ENCODE measurements around the gene TBC1D20. TPM values are rescaled to one million over a fixed set of nuclear protein-coding genes. Genes with fewer than 3 reads are reported as not detected.
"Not testable (repeated sequence)": the region's sequence is repeated elsewhere in the genome, so short reads cannot be mapped to it uniquely, and the experiment has no call there.

Gene TBC1D20
- total RNA-seq, 4 donors from 2014 or later: 34.9 to 47.7 (median 41.7) TPM

- no peak for DNase-seq (ENCODE audit: extremely low spot score)
- intact Hi-C loops (cut with DNase I): loop anchor here (2.0 to 5.0 kb wide), 2 partner anchors 71 to 125 kb away; partner anchors contain the start of gene RBCK1
- Histone ChIP-seq H3K9me3 (no peaks in the 10 kb centered on the region), H3K4me3 (no peak overlapping the region), H3K27ac (replicated peaks in 1 of 4) (no peak overlapping the region), H3K36me3 (peaks cover 17 to 36% (median 34%) of the 10 kb centered on the region in 4 donors), H3K4me1 (peaks cover 0 to 10% (median 4%) of the 10 kb centered on the region in 4 donors), H3K27me3 (no peaks in the 10 kb centered on the region)
- TF ChIP-seq, protein P1, sequence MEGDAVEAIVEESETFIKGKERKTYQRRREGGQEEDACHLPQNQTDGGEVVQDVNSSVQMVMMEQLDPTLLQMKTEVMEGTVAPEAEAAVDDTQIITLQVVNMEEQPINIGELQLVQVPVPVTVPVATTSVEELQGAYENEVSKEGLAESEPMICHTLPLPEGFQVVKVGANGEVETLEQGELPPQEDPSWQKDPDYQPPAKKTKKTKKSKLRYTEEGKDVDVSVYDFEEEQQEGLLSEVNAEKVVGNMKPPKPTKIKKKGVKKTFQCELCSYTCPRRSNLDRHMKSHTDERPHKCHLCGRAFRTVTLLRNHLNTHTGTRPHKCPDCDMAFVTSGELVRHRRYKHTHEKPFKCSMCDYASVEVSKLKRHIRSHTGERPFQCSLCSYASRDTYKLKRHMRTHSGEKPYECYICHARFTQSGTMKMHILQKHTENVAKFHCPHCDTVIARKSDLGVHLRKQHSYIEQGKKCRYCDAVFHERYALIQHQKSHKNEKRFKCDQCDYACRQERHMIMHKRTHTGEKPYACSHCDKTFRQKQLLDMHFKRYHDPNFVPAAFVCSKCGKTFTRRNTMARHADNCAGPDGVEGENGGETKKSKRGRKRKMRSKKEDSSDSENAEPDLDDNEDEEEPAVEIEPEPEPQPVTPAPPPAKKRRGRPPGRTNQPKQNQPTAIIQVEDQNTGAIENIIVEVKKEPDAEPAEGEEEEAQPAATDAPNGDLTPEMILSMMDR (IDR thresholded peaks at IDR 0.05): no peak
- 77% methylated on average over 8 of the region's 8 CpGs for WGBS
Measured at GRCh38 chr20:478010-478948, 15.9 kb upstream of the TBC1D20 start.

- H3K4me3 ChIP-seq; DNase-seq (ENCODE audit: extremely low spot score); H3K27me3 ChIP-seq; H3K27ac ChIP-seq (replicated peaks in 1 of 4); H3K9me3 ChIP-seq: not testable (repeated sequence)
- intact Hi-C loops (cut with DNase I): loop anchor here (5.0 kb wide), 1 partner anchor 69 kb away; the partner anchor contains the start of gene RBCK1
- WGBS: 98% methylated on average over 6 of the region's 6 CpGs
- H3K4me1 ChIP-seq: peaks cover 0 to 10% (median 4%) of the 10 kb centered on the region in 4 donors
- peaks cover 8 to 21% (median 19%) of the 10 kb centered on the region in 4 donors for H3K36me3 ChIP-seq
Measured at GRCh38 chr20:476561-477249, 14.4 kb upstream of the TBC1D20 start.

DNA sequence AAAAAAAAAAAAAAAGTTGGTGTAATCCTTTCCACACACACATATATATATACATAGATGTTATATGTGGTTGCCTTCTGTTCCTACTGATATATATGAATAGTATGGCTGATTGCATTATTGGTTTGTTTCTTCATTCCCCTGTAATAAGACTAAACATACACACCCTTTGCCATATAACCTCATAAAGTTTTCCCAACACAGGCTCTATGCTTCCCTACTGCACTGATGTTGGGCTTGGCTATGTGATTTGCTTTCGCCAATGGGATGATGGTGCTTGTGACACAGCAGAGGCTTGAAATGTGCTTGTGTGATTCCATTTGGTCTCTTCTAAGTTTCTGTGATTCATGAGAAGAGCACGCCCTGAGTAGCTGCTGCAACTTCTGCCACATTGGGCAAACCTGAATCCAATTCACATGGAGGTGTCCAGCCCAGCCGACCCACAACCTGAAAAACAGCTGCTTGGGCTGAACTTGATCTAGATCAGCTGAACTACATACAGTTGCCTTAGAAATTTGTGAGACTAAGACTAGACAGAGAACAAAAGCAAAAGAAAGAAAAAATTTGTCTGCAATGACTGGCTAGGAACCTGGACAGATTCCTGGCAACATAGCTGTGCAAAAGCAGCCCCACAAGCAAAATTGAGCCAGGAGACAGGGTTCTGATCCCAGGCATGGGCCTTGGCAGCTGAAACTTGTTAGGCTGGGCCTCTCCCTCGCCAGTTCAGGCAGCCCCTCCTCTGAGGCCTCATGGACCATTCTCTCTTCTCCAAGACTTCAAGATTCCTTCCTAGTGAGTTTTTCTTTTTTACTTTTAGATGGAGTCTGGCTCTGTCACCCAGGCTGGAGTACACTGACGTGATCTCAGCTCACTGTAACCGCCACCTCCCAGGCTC is 13.4 kb upstream of the TBC1D20 start:
- Histone ChIP-seq H3K9me3 (no peaks in the 10 kb centered on the region), H3K4me3 (no peak overlapping the region), H3K36me3 (peaks cover 4 to 11% (median 10%) of the 10 kb centered on the region in 4 donors), H3K27me3 (no peaks in the 10 kb centered on the region), H3K27ac (replicated peaks in 1 of 4) (peak overlapping the region in 1 of 4 donors; percentile 7), H3K4me1 (peaks cover 0 to 10% (median 4%) of the 10 kb centered on the region in 4 donors)
- TF ChIP-seq POLR2A (IDR thresholded peaks at IDR 0.05; ENCODE audit: low read depth): no peak
- TF ChIP-seq, protein P1 (IDR thresholded peaks at IDR 0.05): no peak
- TF ChIP-seq EP300 (IDR thresholded peaks at IDR 0.05): no peak
- TF ChIP-seq POLR2AphosphoS5 (IDR thresholded peaks at IDR 0.05): peak in 1 of 2 donors; percentile 26
- DNase-seq (ENCODE audit: extremely low spot score): no peak
- 73% methylated on average over 6 of the region's 6 CpGs for WGBS
- intact Hi-C loops (cut with DNase I): loop anchor here (5.0 kb wide), 1 partner anchor 68 kb away; the partner anchor contains the start of gene RBCK1

DNA sequence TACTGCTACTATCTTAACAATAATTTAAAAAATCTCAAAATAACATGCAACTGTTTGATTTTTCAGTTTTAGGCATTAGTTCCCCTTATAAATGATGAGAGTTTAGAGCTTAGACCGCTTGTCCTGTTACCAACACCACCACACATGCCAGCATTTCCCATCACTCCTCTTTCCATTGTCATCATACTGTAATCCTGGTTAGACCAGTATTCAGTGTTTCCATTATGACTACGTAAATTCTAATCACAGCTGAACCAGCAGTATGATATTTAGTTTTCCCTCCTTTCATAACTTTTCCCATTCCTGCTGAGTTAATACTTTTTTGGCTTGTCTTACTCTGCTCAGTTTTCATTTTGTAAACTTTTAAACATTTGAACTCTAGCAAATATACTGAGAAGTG is 12.2 kb upstream of the TBC1D20 start:
- no peak for TF ChIP-seq EP300 (IDR thresholded peaks at IDR 0.05)
- no peak for TF ChIP-seq POLR2AphosphoS5 (IDR thresholded peaks at IDR 0.05)
- TF ChIP-seq, protein P1 (IDR thresholded peaks at IDR 0.05): no peak
- TF ChIP-seq POLR2A (IDR thresholded peaks at IDR 0.05; ENCODE audit: low read depth): no peak
- intact Hi-C loops (cut with DNase I): no loop called here
- no peak overlapping the region for H3K27ac ChIP-seq (replicated peaks in 1 of 4)
- no peaks in the 10 kb centered on the region for H3K9me3 ChIP-seq
- 86% methylated on average over 2 of the region's 2 CpGs for WGBS
- peaks cover 0 to 10% (median 4%) of the 10 kb centered on the region in 4 donors for H3K4me1 ChIP-seq
- no peak overlapping the region for H3K4me3 ChIP-seq
- H3K27me3 ChIP-seq: no peaks in the 10 kb centered on the region
- DNase-seq (ENCODE audit: extremely low spot score): no peak
- H3K36me3 ChIP-seq: peaks cover 0 to 11% (median 7%) of the 10 kb centered on the region in 4 donors
